Pancreas (tissue), 10 donors: Measurements from ENCODE around the gene HK1. TPM values are rescaled to one million over a fixed set of nuclear protein-coding genes. Genes with fewer than 3 reads are reported as not detected.

Experiments used
- ATAC-seq, 4 donors: fragments of 200-7000 bp; cut with Tn5 transposase; one replicate each; pipeline versions ENCODE4 v1.8.0 to v1.9.1; 2020; ENCODE audit warnings: mild to moderate bottlenecking in 4 of 4, moderate library complexity in 4 of 4
- DNase-seq, 6 donors: peaks; one replicate each; pipeline ENCODE4 v3.0.0-alpha.2; 2020
- FAIRE-seq: peaks from 2 replicates; lab custom pipeline; 2012; peaks lifted over from hg19 to GRCh38; lab: Jason Lieb, UNC
- H3K27ac ChIP-seq, 4 donors: fragments of 200-600 bp; sonication (generic); 1 replicate in 3 of 4; 2 replicates in 1 of 4; pipeline versions ENCODE4 v1.5.0 to v1.8.0; 2020
- H3K27me3 ChIP-seq, 4 donors: fragments of 200-600 bp; one replicate each; pipeline ENCODE4 v1.8.0; 2021
- H3K36me3 ChIP-seq, 3 donors: fragments of 200-600 bp; sonication (generic) in 1 of 3; one replicate each; pipeline versions ENCODE4 v1.5.0 to v1.8.0; 2020 to 2021
- H3K4me1 ChIP-seq, 3 donors: fragments of 200-600 bp; one replicate each; pipeline ENCODE4 v1.8.0; 2021
- H3K4me3 ChIP-seq, 4 donors: fragments of 200-600 bp; sonication (generic) in 2 of 4; one replicate each; pipeline versions ENCODE4 v1.5.0 to v1.8.0; 2020 to 2021
- H3K9me3 ChIP-seq, 4 donors: fragments of 200-600 bp; one replicate each; pipeline ENCODE4 v1.8.0; 2021
- WGBS, 2 donors: extraction: QIAGEN DNeasy Blood & Tissue Kit; methylation state at CpG; one replicate each; pipeline ENCODE4 v1.1.7; 2013; 5-methylcytosine and 5-hydroxymethylcytosine counted together
- intact Hi-C, 3 donors: fragments of 100-400 bp; cut with DNase I; formaldehyde crosslinking; loops; one replicate each; pipeline versions ENCODE4 v1.11.1 to v1.14.2; 2022
- polyA plus RNA-seq, 2 donors: library from polyadenylated mRNA; stranded (reverse); fragments of 200-250 nt; gene quantifications; one replicate each; pipeline ENCODE4 v1.2.3, GENCODE V29; 2013
- total RNA-seq, 6 donors: library from RNA; stranded (reverse); fragmentation: NEBNext Ultra II Directional in 4 of 6; extraction: Animal tissue kit (Norgen Biotek cat#: 25700) in 4 of 6; gene quantifications; one replicate each; pipeline versions ENCODE4 v1.2.1 to v1.2.4, GENCODE V29; 2021 to 2023
- TF ChIP-seq, protein P1 (sequence below), 4 donors: fragments of 200-600 bp; sonication (generic) in 3 of 4; IDR thresholded peaks; one replicate each; pipeline versions ENCODE4 v1.5.0 to v1.8.0; 2021; ENCODE audit warnings: antibody characterized with exemption in 4 of 4
- donor health status: healthy with polysubstance abuse.
- donor health status: DM: no; HTN: no; CAD: no; lungs with moderate emphysema.
- donor health status: DM: no; HTN: no; CAD: no.
- donor health status: control.
- donor health status: control.
- donor health status: Bipolar disorder and iron deficiency.
- donor health status: DM: yes; HTN: yes; CAD: no.
- donor health status: DM: no; HTN: no; CAD: no.
- donor health status: DM: no; HTN: no; CAD: no.
- donor health status: DM: yes; HTN: yes; CAD: no.

HK1 gene
- total and polyA plus RNA-seq, 8 donors = 6.7 to 18.1 (median 8.6) TPM

DNA sequence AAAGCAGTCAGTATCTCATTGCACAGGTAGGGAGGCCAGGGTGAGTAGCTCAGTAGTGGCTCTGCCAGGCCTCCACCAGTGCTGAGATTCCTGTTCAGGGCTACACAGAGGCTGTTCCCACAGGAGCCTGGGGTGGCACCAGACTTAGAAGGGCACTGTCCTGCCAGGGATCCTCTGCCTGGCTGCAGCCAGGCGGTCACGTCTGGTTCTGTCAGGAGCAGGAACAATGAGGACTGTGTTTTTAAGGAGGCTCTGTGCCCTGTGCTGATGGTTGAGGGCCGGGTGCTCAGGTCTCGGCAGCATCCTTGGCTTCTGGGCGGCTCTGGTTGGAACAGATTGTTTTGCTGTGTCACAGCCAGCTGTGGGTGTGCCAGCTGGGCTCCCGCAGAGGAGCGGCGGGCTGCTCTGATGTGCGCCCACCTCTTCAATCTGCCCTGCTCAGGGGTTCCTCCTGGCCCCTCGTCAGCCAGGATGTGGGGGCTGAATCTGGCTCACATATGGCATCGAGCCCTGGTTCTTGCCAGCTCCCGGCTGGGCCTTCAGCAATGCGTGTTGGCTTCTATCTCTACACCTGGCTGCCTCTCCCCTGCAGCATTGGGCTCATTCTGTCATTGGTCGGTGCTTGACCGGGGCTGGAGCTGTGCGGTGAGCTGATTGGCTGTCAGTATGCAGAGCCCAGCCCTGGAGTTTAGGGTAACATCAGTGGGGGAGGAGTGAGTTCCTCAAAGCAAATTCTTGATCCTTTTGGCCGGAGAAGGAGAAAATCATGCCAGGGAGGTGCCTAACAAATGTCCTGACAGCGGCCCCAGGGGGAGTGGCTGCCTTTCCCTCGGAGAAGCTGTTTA, 97.2 kb downstream of the HK1 start:
- Histone ChIP-seq H3K36me3 (no peaks in the 10 kb centered on the region), H3K4me3 (no peak overlapping the region), H3K27me3 (no peaks in the 10 kb centered on the region), H3K9me3 (no peaks in the 10 kb centered on the region), H3K27ac (peak overlapping the region in 3 of 4 donors; percentile 17 to 63 (median 44)), H3K4me1 (peaks cover 0 to 7% (median 0%) of the 10 kb centered on the region in 3 donors)
- WGBS, 2 donors = 9 to 11% methylated on average over 19 of the region's 19 CpGs
- FAIRE-seq (no peak), ATAC-seq (peak; percentile 82 to 92 (median 89)), DNase-seq (peak in 4 of 6 donors; percentile 47 to 60 (median 54))
- TF ChIP-seq, protein P1, sequence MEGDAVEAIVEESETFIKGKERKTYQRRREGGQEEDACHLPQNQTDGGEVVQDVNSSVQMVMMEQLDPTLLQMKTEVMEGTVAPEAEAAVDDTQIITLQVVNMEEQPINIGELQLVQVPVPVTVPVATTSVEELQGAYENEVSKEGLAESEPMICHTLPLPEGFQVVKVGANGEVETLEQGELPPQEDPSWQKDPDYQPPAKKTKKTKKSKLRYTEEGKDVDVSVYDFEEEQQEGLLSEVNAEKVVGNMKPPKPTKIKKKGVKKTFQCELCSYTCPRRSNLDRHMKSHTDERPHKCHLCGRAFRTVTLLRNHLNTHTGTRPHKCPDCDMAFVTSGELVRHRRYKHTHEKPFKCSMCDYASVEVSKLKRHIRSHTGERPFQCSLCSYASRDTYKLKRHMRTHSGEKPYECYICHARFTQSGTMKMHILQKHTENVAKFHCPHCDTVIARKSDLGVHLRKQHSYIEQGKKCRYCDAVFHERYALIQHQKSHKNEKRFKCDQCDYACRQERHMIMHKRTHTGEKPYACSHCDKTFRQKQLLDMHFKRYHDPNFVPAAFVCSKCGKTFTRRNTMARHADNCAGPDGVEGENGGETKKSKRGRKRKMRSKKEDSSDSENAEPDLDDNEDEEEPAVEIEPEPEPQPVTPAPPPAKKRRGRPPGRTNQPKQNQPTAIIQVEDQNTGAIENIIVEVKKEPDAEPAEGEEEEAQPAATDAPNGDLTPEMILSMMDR (IDR thresholded peaks at IDR 0.05) = no peak
- intact Hi-C loops = no loop called here

GRCh38 chr10:69376662-69377061, 98.4 kb downstream of the HK1 start:
- FAIRE-seq = no peak
- no peak for DNase-seq
- Histone ChIP-seq H3K4me1 (peaks cover 0 to 7% (median 0%) of the 10 kb centered on the region in 3 donors), H3K9me3 (no peaks in the 10 kb centered on the region), H3K36me3 (no peaks in the 10 kb centered on the region), H3K4me3 (no peak overlapping the region), H3K27ac (no peak overlapping the region), H3K27me3 (no peaks in the 10 kb centered on the region)
- TF ChIP-seq, protein P1 (IDR thresholded peaks at IDR 0.05) = no peak
- WGBS, 2 donors = 88 to 92% methylated on average over 11 of the region's 11 CpGs
- intact Hi-C loops = no loop called here
- no peak for ATAC-seq

DNA sequence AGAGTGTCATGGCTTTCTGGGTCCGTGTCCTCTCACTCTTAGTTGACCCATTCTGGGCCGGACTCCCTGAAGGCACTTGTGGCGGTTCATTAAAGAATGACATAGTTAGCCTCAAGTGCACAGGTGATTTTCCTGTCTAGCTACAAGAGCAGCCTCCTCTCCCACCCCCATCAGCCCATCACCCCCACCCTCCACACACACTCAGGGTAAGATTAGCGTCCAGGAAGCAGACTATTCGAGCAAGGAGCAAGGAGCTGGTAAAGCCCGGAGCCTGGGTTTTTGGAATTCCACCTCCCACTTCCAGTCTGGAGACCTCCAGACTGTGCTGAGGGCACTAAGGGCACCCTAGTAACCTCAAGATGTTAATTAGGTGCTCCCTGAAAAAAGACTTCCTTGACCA, 98.9 kb downstream of the HK1 start:
- Histone ChIP-seq H3K9me3 (no peaks in the 10 kb centered on the region), H3K4me1 (peaks cover 0 to 7% (median 0%) of the 10 kb centered on the region in 3 donors), H3K4me3 (no peak overlapping the region), H3K27ac (no peak overlapping the region), H3K27me3 (no peaks in the 10 kb centered on the region), H3K36me3 (no peaks in the 10 kb centered on the region)
- intact Hi-C loops = no loop called here
- FAIRE-seq (no peak), DNase-seq (no peak), ATAC-seq (no peak)
- TF ChIP-seq, protein P1 (IDR thresholded peaks at IDR 0.05) = no peak
- WGBS, 2 donors = 89 to 94% methylated on average over 6 of the region's 6 CpGs

DNA sequence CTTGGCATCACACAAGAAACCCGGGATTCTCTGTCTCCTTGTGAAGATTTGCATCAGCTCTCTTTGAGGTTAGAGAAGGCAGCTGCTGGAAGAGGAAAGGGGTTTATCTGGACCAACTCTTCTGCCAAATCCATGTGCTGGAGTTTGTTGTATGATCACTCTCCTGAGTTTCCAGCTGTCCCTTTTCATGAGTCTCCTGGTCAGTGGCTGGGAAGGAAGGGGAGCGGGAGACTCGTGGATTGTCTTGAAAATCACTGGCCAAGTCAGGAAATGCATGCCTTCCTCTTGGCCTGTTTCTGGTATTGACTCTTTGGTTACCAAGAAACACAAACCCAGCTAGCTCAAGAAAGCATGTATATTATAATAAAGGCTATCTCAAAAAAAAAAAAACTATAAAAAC, 99.6 kb downstream of the HK1 start:
- Histone ChIP-seq H3K4me3 (no peak overlapping the region), H3K27me3 (no peaks in the 10 kb centered on the region), H3K9me3 (no peaks in the 10 kb centered on the region), H3K36me3 (no peaks in the 10 kb centered on the region), H3K27ac (no peak overlapping the region), H3K4me1 (peaks cover 0 to 7% (median 0%) of the 10 kb centered on the region in 3 donors)
- no peak for ATAC-seq
- DNase-seq = no peak
- TF ChIP-seq, protein P1 (IDR thresholded peaks at IDR 0.05) = no peak
- WGBS, 2 donors = 64 to 73% methylated on average over 3 of the region's 3 CpGs
- intact Hi-C loops = no loop called here
- FAIRE-seq = no peak

DNA sequence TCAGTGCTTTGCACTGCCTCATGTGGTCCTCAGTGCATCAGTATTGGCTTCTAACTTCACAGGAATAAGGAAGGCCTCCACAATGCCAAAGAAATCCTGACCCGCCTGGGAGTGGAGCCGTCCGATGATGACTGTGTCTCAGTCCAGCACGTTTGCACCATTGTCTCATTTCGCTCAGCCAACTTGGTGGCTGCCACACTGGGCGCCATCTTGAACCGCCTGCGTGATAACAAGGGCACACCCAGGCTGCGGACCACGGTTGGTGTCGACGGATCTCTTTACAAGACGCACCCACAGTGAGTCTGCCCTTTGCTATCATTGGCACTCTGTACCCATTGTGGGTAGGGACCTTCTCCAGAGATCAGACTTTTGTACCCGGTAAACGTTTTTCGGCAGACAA, 101.5 kb downstream of the HK1 start:
- no peak for ATAC-seq
- intact Hi-C loops = no loop called here
- peaks cover 0 to 7% (median 0%) of the 10 kb centered on the region in 3 donors for H3K4me1 ChIP-seq
- 90 to 93% methylated on average over 16 of the region's 16 CpGs for WGBS, 2 donors
- DNase-seq = no peak
- TF ChIP-seq, protein P1 (IDR thresholded peaks at IDR 0.05) = no peak
- H3K36me3 ChIP-seq = peaks cover 0 to 5% (median 0%) of the 10 kb centered on the region in 3 donors
- no peak overlapping the region for H3K27ac ChIP-seq
- FAIRE-seq = no peak
- H3K27me3 ChIP-seq = no peaks in the 10 kb centered on the region
- no peaks in the 10 kb centered on the region for H3K9me3 ChIP-seq
- H3K4me3 ChIP-seq = no peak overlapping the region
